DOHH2 (cell line): Measurements from ENCODE around the gene COL20A1.

Experiments used
- EZH2phosphoT487 ChIP-seq: fragments of 200-600 bp; sonication (generic); IDR thresholded peaks from 2 replicates; pipeline ENCODE4 v1.6.1; 2017; ENCODE audit warnings: borderline replicate concordance, mild to moderate bottlenecking, antibody characterized with exemption, low read length, moderate library complexity, mixed read lengths
- TF ChIP-seq, protein P1 (sequence below): fragments of 200-600 bp; sonication (generic); IDR thresholded peaks from one replicate; pipeline ENCODE4 v1.5.1; 2014; ENCODE audit warnings: antibody characterized with exemption, mild to moderate bottlenecking, low read depth, low read length; ENCODE audit not compliant: poor library complexity, severe bottlenecking

DNA sequence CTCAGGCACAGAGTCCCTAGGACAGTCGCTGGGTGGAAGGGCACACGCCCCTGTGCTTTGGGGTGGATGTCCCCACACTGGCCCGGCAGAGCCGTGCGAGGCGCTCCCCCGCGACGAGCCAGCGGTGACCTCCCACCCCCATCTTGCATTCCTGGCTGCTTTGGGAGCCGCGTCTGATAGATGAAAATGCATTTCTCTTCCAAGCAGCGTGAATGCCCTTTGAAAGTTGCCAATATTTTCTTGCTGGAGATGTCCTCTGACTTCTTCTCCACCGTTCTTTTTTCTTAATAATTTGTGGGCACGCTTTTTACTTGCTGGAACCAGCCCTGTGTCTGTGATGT is 29.9 kb downstream of the COL20A1 start:
- TF ChIP-seq, protein P1, sequence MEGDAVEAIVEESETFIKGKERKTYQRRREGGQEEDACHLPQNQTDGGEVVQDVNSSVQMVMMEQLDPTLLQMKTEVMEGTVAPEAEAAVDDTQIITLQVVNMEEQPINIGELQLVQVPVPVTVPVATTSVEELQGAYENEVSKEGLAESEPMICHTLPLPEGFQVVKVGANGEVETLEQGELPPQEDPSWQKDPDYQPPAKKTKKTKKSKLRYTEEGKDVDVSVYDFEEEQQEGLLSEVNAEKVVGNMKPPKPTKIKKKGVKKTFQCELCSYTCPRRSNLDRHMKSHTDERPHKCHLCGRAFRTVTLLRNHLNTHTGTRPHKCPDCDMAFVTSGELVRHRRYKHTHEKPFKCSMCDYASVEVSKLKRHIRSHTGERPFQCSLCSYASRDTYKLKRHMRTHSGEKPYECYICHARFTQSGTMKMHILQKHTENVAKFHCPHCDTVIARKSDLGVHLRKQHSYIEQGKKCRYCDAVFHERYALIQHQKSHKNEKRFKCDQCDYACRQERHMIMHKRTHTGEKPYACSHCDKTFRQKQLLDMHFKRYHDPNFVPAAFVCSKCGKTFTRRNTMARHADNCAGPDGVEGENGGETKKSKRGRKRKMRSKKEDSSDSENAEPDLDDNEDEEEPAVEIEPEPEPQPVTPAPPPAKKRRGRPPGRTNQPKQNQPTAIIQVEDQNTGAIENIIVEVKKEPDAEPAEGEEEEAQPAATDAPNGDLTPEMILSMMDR = no peak
- TF ChIP-seq EZH2phosphoT487 = no peak
